Osteocyte (in vitro differentiated cells): Measurements from ENCODE around the gene TFF1. TPM values are rescaled to one million over a fixed set of nuclear protein-coding genes. Genes with fewer than 3 reads are reported as not detected.

ENCODE experiments used
- DNase-seq: peaks from one replicate; pipeline ENCODE4 v3.0.0; 2021; ENCODE audit warnings: mixed read lengths; ENCODE audit not compliant: unreplicated experiment; ENCODE audit errors: extremely low spot score
- H3K27ac Mint-ChIP-seq: one replicate; pipeline ENCODE4 v1.8.0; 2021; ENCODE audit warnings: mild to moderate bottlenecking, mixed read lengths; ENCODE audit not compliant: unreplicated experiment
- H3K27me3 Mint-ChIP-seq: one replicate; pipeline ENCODE4 v1.8.0; 2021; ENCODE audit warnings: mixed read lengths; ENCODE audit not compliant: unreplicated experiment
- H3K36me3 Mint-ChIP-seq: one replicate; pipeline ENCODE4 v1.8.0; 2021; ENCODE audit warnings: mixed read lengths; ENCODE audit not compliant: unreplicated experiment
- H3K4me1 Mint-ChIP-seq: one replicate; pipeline ENCODE4 v1.8.0; 2021; ENCODE audit warnings: mixed read lengths; ENCODE audit not compliant: unreplicated experiment
- H3K4me3 Mint-ChIP-seq: one replicate; pipeline ENCODE4 v1.8.0; 2021; ENCODE audit warnings: mild to moderate bottlenecking, moderate library complexity, mixed read lengths; ENCODE audit not compliant: unreplicated experiment
- H3K9me3 Mint-ChIP-seq: one replicate; pipeline ENCODE4 v1.8.0; 2021; ENCODE audit warnings: mixed read lengths; ENCODE audit not compliant: unreplicated experiment
- CTCF ChIP-seq: fragments of 200-600 bp; sonication (generic); IDR thresholded peaks from 2 replicates; pipeline ENCODE4 v1.5.0; 2021; ENCODE audit warnings: antibody characterized with exemption, mild to moderate bottlenecking, moderate library complexity
- long read RNA-seq: library from polyadenylated mRNA; unstranded; transcript quantifications from one replicate; pipeline ENCODE4 v2.0.0, GENCODE V29; 2021
- total RNA-seq: library from RNA; stranded (reverse); gene quantifications from 2 replicates; pipeline ENCODE4 v1.2.1, GENCODE V29; 2021

Gene TFF1
- total RNA-seq = not detected in 2 replicates
- long read RNA-seq = 0 reads

DNA sequence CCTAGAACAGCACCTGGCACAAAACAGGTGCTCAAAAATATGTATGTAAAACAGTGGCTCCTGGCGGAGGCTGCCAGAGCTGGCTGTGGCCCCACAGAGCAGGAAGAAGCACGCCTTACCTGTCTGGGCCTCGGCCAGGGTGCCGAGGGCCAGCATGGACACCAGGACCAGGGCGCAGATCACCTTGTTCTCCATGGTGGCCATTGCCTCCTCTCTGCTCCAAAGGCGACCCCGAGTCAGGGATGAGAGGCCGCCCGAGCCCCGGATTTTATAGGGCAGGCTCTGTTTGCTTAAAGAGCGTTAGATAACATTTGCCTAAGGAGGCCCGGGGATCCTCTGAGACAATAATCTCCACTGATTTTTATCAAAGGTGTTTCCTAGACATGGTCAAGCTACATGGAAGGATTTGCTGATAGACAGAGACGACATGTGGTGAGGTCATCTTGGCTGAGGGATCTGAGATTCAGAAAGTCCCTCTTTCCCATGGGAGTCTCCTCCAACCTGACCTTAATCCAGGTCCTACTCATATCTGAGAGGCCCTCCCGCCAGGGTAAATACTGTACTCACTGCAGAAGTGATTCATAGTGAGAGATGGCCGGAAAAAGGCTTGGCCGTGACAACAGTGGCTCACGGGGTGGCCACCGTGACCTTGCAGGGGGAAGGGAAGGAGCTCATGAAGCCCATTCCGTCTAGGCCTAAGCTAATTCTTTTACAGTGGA, at the start of gene TFF1:
Gene TFF1, minus strand, starts transcription at position 244 of the 719 bp plus-strand sequence. Its CDS starts 40 bp downstream, at position 204.
- no peak within 1 kb of the TSS for H3K4me3 Mint-ChIP-seq
- no peaks in the 10 kb centered on the region for H3K9me3 Mint-ChIP-seq
- H3K27ac Mint-ChIP-seq = no peak within 1 kb of the TSS
- no peak for TF ChIP-seq CTCF
- no peaks in the 10 kb centered on the region for H3K4me1 Mint-ChIP-seq
- peaks cover 27% of the 10 kb centered on the region for H3K27me3 Mint-ChIP-seq
- no peaks in the 10 kb centered on the region for H3K36me3 Mint-ChIP-seq
- DNase-seq = no peak

DNA sequence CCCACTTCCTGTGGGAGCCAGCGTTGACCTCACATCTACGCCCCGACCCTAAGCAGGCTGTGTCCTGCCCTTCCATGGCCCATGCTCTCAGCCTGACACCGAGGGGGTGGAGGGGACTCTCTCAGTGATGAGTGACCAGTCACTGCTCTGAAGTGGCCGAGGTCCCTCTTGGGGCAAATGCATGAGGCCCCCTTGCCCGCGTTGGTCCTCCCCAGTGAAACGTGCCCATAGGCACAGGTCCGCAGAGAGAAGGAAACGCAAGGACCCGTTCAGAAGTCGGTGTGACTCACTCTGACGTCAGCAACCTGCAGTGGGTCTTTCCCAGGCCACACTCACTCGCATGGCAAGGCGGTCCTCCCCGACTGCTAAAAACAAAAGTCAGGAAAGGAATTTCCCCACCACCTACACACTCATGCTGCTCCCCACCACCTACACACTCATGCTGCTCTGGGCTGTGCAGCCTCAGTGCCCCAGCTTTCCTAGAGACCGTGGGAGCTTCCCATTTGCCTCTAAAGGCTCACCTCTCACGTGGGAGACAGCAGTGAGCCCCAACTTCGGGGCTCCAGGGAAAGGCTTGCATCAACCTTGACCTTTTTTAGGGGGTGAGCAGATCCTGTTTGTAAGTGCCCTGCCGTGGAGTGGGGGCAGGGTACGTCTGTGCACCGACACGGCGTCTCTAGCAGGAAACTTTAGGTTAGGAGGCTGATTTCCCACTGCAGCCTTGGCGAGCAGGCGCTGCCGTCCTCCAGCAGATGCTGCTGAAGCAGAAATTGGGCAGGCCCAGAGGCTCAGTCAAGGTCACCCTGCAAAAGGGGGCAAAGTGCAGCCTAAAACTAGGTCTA, 48.8 kb upstream of the TFF1 start:
- Mint-ChIP-seq H3K36me3 (no peaks in the 10 kb centered on the region), H3K27ac (no peak overlapping the region), H3K9me3 (no peaks in the 10 kb centered on the region), H3K4me1 (peaks cover 5% of the 10 kb centered on the region), H3K4me3 (no peak overlapping the region), H3K27me3 (peaks cover 20% of the 10 kb centered on the region)
- TF ChIP-seq CTCF = no peak
- no peak for DNase-seq

DNA sequence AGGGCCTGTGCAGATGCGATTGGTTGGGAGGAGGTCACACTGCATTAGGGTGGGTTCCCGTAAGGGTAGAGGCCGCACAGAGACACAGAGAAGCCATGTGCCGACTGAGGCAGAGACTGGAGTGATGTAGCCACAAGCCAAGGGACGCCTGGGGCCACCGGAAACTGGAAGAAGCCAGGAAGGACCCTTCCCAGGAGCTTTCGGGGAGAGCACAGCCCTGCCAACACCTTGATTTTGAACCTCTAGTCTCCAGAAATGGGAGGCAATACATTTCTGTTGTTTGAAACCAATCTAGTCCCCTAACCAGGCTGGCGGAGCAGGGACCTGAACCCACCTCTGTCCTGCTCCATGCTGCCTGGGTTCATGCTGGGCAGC, 48.2 kb upstream of the TFF1 start:
- TF ChIP-seq CTCF = no peak
- Mint-ChIP-seq H3K4me1 (peaks cover 5% of the 10 kb centered on the region), H3K36me3 (no peaks in the 10 kb centered on the region)

DNA sequence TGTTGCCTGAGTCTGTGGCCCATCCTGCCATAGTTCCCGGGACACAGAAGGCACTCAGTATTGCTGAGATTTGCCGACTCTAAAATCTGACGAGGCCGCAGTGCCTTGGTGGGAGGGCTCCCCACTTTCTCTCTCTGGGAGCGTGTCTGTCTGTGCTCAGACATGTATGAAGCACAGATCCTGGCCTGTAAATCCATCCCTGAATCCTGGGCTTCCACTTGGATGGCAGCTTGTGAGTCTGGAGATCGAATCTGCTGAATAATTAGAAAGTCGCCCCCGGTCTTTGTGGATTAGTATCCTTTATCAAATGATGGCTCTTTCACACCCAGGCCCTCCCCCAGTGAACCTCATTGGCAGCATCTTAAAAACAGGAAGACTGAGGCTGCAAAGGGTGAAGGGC, 47.7 kb upstream of the TFF1 start:
- Mint-ChIP-seq H3K4me1 (peaks cover 5% of the 10 kb centered on the region), H3K9me3 (no peaks in the 10 kb centered on the region), H3K4me3 (no peak overlapping the region), H3K36me3 (no peaks in the 10 kb centered on the region), H3K27me3 (peaks cover 21% of the 10 kb centered on the region), H3K27ac (no peak overlapping the region)
- no peak for TF ChIP-seq CTCF
- DNase-seq = no peak

More for the DNA sequence above, 48.2 kb upstream of the TFF1 start:
- H3K27ac Mint-ChIP-seq = no peak overlapping the region
- H3K9me3 Mint-ChIP-seq = no peaks in the 10 kb centered on the region
- no peak overlapping the region for H3K4me3 Mint-ChIP-seq
- no peak for DNase-seq
- H3K27me3 Mint-ChIP-seq = peaks cover 21% of the 10 kb centered on the region

- peaks cover 5% of the 10 kb centered on the region for H3K4me1 Mint-ChIP-seq
- H3K36me3 Mint-ChIP-seq = no peaks in the 10 kb centered on the region
- no peak overlapping the region for H3K27ac Mint-ChIP-seq
- TF ChIP-seq CTCF = no peak
- no peak overlapping the region for H3K4me3 Mint-ChIP-seq
- H3K27me3 Mint-ChIP-seq = peaks cover 19% of the 10 kb centered on the region
- no peak for DNase-seq
- no peaks in the 10 kb centered on the region for H3K9me3 Mint-ChIP-seq
These were observed 47.2 kb upstream of the TFF1 start for GRCh38 chr21:42413500-42413899.
